Colon (tissue), 2 donors: ENCODE results near the gene CAMSAP3.

Experiments used
- FAIRE-seq: peaks from 2 replicates; lab custom pipeline; 2012; peaks lifted over from hg19 to GRCh38; lab: Jason Lieb, UNC
- donor health status: control.
- donor health status: control.

CAMSAP3 gene

GRCh38 chr19:7648265-7649014, 52.8 kb downstream of the CAMSAP3 start:
- no peak for FAIRE-seq

- no peak for FAIRE-seq
Measured at GRCh38 chr19:7650148-7650547, 54.5 kb downstream of the CAMSAP3 start.

- no peak for FAIRE-seq
Measured at GRCh38 chr19:7652061-7652641, 56.5 kb downstream of the CAMSAP3 start.

- FAIRE-seq, result no peak
Measured at GRCh38 chr19:7654401-7654800, 58.7 kb downstream of the CAMSAP3 start.

- FAIRE-seq, result no peak
Measured at GRCh38 chr19:7655581-7655980, 59.9 kb downstream of the CAMSAP3 start.

GRCh38 chr19:7657131-7657751, 61.6 kb downstream of the CAMSAP3 start:
- no peak for FAIRE-seq

GRCh38 chr19:7658219-7658686, 62.6 kb downstream of the CAMSAP3 start:
- FAIRE-seq, result no peak

GRCh38 chr19:7661744-7662538, 66.3 kb downstream of the CAMSAP3 start:
- no peak for FAIRE-seq

- FAIRE-seq, result no peak
Measured at GRCh38 chr19:7662657-7663056, 67.0 kb downstream of the CAMSAP3 start.

GRCh38 chr19:7663706-7664105, 68.0 kb downstream of the CAMSAP3 start:
- no peak for FAIRE-seq

- no peak for FAIRE-seq
Measured at GRCh38 chr19:7665076-7665475, 69.4 kb downstream of the CAMSAP3 start.
